ENCODE data around the gene U2AF2.

Gene U2AF2

DNA sequence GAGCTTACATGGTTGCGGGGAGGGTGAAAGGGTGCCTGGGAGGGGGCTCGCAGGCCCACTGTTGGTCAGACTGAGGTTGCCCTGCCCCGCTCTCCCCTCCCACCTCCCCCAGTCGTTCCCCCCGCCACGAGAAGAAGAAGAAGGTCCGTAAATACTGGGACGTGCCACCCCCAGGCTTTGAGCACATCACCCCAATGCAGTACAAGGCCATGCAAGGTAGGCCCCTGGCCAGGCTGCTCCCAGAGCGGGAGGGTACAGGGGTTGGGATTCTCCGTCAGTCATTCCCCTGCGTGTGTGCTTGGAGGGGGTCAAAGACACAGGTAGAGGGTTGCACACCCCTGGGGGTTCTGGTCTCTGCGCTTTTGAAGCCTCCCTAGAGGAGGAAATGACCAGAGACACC is 5.6 kb downstream of the U2AF2 start:
- no peak for DNase-seq

DNA sequence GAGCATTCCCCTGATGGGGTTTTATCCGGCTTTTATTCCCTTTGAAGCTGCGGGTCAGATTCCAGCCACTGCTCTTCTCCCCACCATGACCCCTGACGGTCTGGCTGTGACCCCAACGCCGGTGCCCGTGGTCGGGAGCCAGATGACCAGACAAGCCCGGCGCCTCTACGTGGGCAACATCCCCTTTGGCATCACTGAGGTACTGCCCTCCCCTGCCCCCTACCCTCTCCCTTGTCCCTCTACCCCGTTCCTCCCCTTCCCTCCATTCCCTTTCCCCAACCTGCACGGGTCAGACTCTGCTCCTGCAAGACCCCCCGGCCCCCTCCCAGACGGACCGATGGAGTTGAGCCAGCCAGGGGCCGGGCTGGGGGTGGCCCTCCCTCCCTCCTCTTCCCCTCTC is 6.2 kb downstream of the U2AF2 start:
- no peak for DNase-seq

DNA sequence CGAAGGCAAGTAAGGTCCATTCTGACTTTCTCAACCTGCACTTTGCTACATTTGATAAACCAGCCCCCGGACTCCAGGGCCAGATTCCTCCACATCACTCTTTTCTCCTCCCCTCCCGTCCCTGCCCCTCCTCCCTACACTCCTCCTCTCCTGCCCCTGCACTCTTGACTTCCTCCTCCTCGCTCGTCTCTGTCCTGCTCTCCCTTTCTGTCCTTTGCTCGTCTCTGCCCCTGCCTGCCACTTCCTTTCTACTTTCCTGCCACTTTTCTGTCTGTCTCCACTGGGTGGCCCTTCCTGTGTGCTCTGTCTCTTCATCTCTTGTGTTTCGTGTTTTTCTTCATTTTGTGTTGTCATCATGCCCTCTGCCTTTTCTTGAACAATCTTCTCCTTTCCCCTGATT is 7.0 kb downstream of the U2AF2 start:
- DNase-seq = no peak

DNA sequence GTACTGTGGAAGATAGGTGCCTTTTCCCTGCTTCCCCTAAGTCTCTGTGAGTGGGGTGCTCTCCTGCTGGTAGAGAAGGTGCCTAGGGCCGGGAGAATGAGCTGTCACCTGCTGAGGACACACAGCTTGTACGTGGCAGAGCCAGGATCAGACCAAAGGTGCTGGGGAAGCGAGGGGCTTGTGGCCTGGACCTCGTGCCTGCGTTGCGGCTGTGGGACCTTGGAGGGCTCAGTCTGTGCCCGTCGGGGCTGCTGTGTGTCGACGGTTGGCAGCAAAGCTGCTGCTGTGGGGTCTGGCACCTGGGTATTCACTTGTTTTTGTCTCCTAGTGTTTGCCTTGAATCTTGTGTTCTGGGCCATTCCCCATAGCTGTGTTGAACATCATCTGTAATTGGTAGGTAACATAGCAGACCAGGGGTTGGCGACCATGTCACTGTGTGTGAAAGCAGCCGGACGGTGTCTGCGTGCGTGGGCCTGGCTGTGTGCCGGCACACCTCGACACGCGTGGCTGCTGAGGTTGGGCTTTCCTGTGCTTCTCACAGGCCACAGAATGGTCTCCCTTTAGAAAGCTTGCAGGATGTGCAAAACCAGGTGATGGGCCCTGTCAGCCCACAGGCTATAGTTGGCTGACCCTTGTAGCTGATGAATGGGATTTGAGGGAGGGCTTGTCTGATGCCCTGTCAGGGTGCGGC is 9.2 kb downstream of the U2AF2 start:
- DNase-seq = no peak

DNA sequence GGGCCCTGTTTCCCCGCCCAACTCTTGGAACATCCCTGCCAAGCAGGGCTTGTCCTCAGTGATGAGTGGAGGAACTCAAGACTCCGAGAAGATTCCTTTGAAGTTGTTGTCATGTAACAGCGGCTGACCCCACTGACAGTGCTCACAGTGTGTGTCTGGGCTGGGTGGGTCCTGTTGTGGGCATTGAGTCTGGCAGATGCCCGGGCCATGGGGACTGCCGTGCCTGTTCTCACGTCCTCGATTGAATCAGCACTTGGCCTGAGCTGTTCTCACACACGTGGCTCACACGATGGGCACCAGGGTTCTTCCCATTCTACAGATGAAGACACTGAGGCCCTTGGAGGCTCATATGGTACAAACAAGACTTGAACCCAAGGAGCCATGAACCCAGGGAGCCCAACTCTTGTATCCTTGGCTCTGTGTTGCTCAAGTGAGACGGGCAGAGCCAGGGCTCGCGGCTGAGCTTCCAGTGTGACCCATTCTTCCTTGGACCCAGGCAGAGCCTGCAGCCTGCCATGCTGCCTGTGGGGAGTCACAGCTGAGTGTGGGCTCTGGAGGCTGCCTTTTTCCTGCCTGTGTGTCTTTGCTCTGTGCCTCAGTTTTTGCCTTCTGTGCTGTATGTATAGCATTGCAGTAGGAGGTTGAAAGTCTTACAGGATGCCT is 11.6 kb downstream of the U2AF2 start:
- no peak for DNase-seq

DNA sequence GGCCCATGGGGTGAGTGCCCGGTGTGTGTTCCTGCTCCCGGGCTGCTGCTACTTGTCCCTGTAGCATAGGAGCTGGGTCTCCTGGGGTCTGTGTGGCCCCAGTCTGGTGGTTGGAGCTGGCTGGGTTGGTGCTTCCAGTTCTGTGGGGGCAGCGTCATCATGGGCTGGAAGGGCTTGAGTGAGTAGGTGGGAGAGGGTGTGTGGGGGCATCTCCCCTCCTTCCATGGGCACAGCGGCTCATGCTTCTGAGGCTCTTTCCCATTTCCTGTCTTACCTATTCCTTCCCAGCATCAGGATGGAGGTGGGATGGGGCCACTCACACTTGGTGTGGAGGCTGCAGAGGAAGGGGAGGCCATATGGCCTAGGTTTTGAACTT is 12.2 kb downstream of the U2AF2 start:
- no peak for DNase-seq

DNA sequence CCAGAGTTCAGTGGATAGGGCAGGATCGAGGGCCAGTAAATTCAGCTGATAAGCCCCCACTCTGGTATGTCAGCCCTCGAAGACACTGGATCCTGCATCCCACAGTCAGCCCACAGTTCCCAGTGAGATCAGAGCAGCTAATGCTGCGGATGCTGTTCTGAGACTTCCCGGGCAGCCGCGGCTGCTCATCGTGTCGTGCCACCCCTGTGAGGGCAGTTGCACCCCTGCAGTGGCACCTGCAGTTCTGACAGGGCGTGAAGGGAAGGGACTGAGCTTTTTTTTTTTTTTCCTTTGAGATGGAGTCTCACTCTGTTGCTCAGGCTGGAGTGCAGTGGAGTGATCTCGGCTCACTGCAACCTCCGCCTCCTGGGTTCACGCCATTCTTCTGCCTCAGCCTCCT is 12.7 kb downstream of the U2AF2 start:
- DNase-seq = no peak

DNA sequence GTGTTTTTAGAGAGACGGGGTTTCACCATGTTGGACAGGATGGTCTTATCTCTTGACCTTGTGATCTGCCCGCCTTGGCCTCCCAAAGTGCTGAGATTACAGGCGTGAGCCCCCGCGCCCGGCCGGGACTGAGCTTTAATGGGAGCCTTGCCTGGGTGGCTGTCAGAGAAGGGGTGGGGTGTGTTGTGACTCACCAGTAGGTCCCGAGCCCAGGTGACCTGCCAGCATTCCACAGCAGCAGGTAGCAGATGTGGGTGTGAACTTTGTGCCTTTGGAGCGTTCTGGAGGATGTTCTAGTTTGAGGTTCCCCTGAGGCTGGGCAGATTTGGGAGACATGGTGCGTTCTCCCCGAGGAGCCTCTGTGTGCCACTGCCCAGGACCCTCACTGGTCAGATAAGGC is 13.1 kb downstream of the U2AF2 start:
- DNase-seq = no peak

DNA sequence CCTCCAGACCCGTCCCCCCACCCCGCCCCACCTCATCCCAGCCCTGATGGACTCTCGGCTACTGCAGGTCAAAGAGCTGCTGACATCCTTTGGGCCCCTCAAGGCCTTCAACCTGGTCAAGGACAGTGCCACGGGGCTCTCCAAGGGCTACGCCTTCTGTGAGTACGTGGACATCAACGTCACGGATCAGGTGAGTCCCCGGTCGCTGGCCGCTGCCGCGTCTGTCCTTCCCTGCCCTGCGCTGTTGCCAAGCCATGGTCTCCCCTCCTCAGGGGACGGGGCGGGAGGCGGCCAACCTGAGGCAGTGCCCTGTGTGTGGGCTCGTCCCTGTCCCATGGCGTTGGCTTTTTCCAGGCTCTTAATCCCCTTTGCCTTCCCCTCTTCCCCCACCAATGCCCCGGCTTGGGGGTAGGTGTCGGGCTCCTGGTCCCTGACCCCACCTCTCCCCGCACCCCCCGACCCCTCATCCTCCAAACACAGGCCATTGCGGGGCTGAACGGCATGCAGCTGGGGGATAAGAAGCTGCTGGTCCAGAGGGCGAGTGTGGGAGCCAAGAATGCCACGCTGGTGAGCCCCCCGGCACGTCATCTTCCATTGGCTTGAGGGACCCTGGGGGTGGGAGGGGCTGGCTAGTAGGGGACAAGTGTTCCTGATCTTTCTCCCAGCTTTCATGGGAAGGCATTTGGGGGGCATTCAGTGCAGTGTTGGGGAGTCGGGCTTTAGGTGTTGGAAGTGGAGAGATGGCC is 13.9 kb downstream of the U2AF2 start:
- no peak for DNase-seq

DNA sequence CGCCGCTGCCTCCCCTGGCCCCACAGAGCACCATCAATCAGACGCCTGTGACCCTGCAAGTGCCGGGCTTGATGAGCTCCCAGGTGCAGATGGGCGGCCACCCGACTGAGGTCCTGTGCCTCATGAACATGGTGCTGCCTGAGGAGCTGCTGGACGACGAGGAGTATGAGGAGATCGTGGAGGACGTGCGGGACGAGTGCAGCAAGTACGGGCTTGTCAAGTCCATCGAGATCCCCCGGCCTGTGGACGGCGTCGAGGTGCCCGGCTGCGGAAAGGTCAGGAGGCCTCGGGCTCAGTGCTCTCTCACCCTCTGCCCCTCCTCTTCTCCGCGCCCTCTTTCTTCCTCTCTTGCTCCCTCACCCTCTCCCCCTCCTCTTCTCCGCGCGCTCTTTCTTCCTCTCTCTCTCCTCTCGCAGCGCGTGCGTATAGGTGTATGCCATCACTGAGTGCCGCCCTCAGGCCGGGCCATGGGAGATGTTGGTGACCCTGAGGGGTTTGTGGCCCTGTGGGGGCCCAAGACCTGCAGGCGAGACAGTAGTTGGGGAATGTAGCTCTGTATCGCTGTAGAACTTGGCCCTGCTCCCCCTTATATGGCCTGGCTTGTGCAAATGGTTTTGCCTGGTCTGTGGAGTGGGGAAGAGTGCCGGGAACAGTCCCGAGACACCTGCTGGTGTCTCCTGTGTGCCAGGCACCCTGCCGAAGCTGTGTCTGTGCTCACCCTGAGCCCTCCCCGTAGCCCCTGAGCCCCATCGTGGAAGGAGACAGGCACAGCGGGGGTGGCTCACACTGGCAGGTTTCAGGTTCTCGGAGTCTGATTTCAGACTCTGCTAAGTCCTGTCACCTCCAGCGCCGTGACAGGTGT is 14.8 kb downstream of the U2AF2 start:
- no peak for DNase-seq

DNA sequence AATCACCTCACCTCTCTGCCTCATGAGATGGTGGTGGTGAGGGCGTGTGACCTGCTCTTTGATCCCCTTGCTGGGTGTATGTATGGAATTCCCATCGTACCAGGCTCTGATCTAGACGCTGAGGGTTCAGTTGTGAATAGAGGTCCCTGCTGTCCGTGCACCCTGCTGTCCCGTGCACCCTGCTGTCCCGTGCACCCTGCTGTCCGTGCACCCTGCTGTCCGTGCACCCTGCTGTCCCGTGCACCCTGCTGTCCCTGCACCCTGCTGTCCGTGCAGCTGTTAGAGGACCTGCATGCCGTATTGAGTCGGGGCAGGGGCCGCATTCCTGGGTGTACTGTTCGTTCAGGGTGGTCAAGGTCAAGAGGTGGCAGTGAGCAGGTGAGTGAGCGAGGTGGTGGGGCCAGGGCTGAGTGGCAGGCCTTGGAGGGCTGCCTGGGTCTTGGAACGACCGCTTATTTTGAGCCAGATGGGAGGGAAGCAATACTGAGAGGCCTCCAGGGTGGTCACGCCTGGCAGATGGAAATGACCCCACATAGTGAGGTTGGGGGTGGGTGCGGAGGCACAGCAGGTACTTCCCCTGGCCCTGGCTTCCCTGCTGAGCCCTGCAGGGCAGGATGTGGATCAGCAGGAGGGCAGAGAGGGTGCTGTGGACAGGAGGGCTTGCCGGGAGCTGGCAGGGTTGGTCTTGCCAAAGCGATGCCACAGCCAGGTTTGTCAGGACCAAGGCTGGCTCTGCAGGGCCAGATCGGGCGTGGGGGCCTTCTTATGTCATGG is 15.6 kb downstream of the U2AF2 start:
- DNase-seq = no peak

DNA sequence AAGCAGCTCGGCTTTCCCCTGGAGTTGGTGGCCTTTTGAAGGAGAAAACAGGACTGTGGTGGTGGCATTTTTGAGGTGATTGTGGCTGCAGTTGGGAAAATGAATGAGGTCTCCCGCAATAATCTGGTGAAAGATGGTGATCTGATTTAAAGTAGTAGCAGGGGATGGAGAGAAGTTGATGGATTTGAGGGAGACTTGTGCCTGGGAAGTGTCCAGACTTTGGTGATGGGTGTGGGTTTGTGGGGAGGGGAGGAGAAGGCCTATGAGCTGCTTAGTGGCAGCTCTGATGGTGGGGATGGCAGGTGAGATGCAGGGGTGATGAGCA is 16.2 kb downstream of the U2AF2 start:
- DNase-seq = no peak

DNA sequence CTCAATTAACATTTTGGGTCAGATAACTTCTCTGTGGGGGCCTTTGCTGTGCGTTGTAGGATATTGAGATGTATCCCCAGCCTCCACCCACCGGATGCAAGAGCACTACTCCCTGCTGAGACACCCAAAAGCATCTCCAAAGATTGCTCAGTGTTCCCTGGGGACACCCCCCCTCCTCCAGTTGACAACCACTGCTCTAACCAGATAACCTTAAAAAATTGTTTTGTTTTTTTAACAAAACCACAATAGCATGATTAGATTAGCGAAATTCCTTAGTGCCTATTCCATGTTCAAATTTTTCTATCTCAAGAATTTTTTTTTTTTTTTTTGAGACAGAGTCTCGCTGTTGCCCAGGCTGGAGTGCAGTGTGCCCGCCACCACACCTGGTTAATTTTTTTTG is 17.6 kb downstream of the U2AF2 start:
- no peak for DNase-seq

DNA sequence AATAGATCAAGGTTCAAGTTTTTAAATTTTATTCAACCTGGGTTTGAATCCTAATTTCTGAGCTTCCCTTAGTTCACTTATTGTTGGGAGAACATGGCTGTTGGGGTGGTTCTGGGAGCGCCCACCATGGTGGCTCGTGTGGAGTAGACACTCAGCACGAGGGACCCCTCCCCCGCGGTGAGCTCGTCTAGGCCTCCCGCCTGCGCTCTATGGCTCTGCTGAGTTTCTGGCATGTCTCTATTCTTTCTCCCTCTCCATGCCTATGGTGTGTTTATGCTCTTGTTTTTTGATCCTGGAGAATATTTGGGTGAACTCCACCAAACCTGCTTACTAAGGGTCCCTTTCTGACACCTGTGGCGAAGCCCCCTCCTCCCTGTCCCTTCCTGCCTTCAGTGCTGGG is 18.6 kb downstream of the U2AF2 start:
- DNase-seq = no peak

DNA sequence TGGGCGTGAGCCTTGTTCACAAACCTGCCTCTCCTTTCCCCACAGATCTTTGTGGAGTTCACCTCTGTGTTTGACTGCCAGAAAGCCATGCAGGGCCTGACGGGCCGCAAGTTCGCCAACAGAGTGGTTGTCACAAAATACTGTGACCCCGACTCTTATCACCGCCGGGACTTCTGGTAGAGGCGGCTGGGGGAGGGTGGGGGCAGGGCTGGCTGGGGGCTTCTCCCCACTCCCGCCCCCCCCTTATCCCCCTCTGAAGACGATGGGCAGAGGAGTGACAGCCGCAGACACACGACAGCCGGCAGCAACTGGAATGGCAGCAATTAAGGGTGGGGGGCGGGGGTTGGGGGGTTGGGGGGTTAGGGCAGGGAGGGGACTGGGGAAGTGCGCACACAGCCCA is 19.1 kb downstream of the U2AF2 start:
- no peak for DNase-seq

DNA sequence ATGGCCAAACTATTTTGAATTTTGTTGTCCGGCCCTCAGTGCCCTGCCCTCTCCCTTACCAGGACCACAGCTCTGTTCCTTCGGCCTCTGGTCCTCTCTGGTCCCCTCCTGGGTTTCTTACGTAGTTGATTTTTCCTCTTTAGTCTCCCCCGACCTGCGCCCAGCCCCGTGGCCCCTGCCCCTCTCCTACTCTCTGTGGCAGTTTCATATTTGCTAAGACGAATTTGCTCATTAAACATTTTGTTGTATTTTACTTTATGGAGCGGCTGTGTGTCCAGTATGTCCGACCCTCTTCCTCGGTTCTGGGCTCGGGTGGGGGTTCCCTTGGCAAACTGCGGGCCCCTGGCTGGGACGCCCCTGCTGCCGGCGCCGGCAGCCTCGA is 19.6 kb downstream of the U2AF2 start:
- no peak for DNase-seq

DNA sequence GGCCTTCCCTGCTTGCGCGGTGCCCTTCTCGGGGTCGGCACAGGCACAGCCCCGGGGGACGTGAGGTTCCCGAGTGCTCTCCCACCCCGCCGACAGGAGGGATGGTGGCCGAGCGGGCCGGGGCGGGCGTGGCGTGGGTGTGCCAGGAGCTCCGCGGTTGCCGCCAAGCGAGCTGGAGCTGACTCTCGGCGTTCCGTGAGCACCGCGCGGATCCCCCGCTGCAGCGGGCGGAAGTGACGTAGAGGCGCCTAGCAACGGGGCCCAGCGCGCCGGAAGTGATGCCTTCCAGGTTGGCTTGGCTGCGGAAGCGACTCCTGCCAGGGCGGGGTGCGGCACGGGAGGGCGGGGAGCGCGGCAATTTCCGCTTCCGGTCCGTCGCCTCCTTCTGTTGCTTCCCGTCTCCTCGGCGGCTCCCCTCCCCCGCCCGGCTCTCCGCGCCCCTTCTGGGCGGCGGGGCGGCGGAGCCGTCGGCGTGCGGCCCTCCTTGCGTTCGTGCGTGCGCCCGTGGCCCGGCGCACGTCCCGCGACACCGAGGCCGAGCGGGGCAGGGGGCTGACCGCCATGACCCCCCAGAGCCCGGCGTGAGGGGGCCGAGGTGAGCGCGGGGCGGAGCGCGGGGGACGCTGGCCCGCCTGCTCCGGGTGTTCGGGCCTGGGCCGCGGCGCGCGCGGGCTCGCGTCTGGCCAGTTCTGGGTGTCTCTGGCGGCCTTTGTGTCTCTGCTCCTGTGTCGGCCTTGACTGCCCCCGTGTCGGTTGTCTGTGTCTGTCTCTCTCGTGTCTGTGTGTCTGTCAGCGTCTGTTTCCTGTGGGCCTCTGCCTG is 20.2 kb downstream of the U2AF2 start, which contains the start of gene EPN1:
TSS of gene EPN1 (plus strand) at position 386 of the 820 bp plus-strand sequence. CDS start 3,402 bp downstream, outside the sequence.
- peak; percentile 98 for DNase-seq

DNA sequence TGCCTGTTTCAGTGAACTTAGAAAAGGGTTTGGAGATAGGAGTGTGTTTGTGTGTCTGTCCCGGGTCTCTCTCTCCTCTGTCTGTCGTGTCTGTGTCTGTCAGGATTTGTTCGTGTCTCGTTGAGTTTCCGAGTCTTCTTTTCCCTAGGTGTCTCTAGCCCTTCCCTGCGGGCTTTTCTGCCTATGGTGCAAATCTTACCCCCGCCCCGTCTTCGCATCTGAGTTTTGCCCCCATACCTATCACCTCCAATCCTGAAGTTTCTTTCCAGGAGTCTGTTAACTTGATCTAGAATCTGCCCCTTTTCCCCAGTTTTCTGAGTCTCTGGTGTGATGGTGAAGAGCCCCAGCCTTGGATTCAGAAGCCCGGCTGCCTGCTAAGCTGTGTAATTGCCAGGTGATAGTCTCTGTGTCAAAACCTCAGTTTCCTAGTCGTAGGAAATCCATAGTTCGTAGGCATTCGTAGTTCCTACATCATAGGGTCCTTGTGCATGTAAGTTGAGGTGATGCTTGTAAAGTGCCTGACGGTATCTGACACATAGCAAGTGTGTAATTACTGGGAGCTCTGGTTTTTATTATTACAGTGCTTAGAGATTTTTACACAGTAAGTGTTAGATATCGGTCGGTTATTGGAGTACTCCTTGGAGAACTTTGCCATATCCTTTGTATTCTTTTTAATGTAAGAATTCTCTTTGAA is 21.0 kb downstream of the U2AF2 start:
- peak; percentile 22 for DNase-seq

DNA sequence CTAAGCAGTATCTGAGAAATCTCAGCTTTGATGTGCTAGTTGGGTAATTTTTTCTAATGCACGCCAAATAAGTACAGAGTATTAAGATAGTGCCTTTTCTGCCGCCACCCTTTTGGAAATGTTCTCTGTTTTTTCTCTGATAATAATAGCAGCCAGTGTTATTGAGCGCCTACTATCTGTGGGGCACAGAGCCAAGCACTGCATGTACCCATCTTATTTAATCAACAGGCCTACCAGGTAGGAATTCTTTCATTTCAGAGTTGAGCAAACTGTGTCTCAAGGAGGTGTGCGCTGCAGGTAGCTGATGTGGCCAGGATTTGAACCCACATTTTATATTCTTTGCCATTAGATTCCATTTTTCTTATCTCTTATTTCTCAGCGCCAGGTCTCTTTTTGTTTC is 21.5 kb downstream of the U2AF2 start:
- peak; percentile 52 for DNase-seq

DNA sequence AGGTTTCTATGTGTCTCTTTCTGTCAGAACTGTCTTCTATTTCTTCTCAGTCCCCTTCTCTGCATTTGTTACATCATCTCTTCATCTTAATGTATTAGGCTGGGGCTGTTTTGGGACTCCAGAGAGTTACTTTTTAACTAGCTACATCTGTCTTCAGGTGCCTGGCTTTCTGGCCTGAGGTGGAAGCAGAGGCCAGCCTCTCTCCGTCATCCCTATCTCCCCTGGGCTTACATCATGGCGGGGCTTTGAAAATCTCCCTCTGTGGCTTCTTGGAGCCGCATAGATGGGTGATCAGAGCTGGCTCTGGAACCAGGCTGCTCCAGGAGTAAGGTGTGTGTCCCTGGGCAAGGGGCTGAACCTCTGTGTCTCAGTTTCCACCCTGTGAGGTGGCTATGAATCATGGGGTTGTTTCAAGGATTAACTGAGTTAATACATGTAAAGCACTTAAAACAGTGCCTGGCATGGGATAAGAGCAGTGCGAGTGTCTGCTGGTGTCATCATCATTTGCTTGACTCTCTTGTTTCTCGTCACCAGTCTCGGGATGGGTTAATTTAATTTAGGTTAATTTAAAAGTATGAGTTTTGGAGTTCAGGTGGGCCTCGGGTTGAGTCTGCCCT is 22.2 kb downstream of the U2AF2 start:
- DNase-seq = no peak
